Keratinocyte (primary cell): Measurements from ENCODE around the gene LRRC7. TPM values are rescaled to one million over a fixed set of nuclear protein-coding genes. Genes with fewer than 3 reads are reported as not detected.

Experiments used
- DNase-seq: peaks from one replicate; pipeline ENCODE4 v3.0.0-alpha.2; 2011; ENCODE audit warnings: low read depth, missing footprints, low spot score
- FAIRE-seq: peaks from 2 replicates; lab custom pipeline; 2011; peaks lifted over from hg19 to GRCh38; lab: Jason Lieb, UNC
- H2AFZ ChIP-seq: 2 replicates; pipeline ENCODE4 v1.6.0; 2012; ENCODE audit warnings: low read length, control low read depth, inconsistent platforms; ENCODE audit not compliant: control insufficient read depth
- H3K27ac ChIP-seq: 2 replicates; pipeline ENCODE4 v1.5.1; 2011; ENCODE audit warnings: low read length; ENCODE audit not compliant: control insufficient read depth, insufficient read depth
- H3K27me3 ChIP-seq: 3 replicates; pipeline ENCODE4 v1.6.0; 2011; ENCODE audit warnings: low read length; ENCODE audit not compliant: control insufficient read depth, insufficient read depth; ENCODE audit errors: extremely low read depth
- H3K36me3 ChIP-seq, 2 experiments: 2 replicates in 1 of 2; 3 replicates in 1 of 2; pipeline ENCODE4 v1.5.1; 2011; ENCODE audit warnings: low read length in 2 of 2, mild to moderate bottlenecking in 1 of 2; ENCODE audit not compliant: control insufficient read depth in 2 of 2, insufficient read depth in 2 of 2; ENCODE audit errors: extremely low read depth in 1 of 2
- H3K4me1 ChIP-seq: 3 replicates; pipeline ENCODE4 v1.5.1; 2011; ENCODE audit warnings: low read length; ENCODE audit not compliant: control insufficient read depth, insufficient read depth; ENCODE audit errors: extremely low read depth
- H3K4me2 ChIP-seq: 3 replicates; pipeline ENCODE4 v1.6.0; 2011; ENCODE audit warnings: low read depth, low read length; ENCODE audit not compliant: control insufficient read depth, insufficient read depth; ENCODE audit errors: extremely low read depth
- H3K4me3 ChIP-seq, 3 experiments: fragments of 200-600 bp in 1 of 3; sonication (generic) in 1 of 3; 2 replicates in 2 of 3; 3 replicates in 1 of 3; pipeline ENCODE4 v1.5.1; 2011 to 2016; ENCODE audit warnings: low read length in 3 of 3, mild to moderate bottlenecking in 3 of 3, control low read depth in 2 of 3, inconsistent platforms in 1 of 3, low read depth in 1 of 3, mixed read lengths in 1 of 3, mixed run types in 1 of 3, moderate library complexity in 1 of 3; ENCODE audit not compliant: control insufficient read depth in 2 of 3, insufficient read depth in 2 of 3; ENCODE audit errors: extremely low read depth in 1 of 3
- H3K79me2 ChIP-seq: 2 replicates; pipeline ENCODE4 v1.6.0; 2012; ENCODE audit warnings: low read length; ENCODE audit not compliant: control insufficient read depth, insufficient read depth
- H3K9ac ChIP-seq: 3 replicates; pipeline ENCODE4 v1.6.0; 2011; ENCODE audit warnings: low read length; ENCODE audit not compliant: control insufficient read depth, insufficient read depth; ENCODE audit errors: extremely low read depth
- H3K9me1 ChIP-seq: 3 replicates; pipeline ENCODE4 v1.6.0; 2011; ENCODE audit warnings: low read length; ENCODE audit not compliant: control insufficient read depth, insufficient read depth; ENCODE audit errors: extremely low read depth
- H3K9me3 ChIP-seq: 2 replicates; pipeline ENCODE4 v1.5.1; 2012; ENCODE audit warnings: low read depth, low read length; ENCODE audit not compliant: control insufficient read depth
- H4K20me1 ChIP-seq: 3 replicates; pipeline ENCODE4 v1.6.0; 2011; ENCODE audit warnings: low read length; ENCODE audit not compliant: control insufficient read depth, insufficient read depth; ENCODE audit errors: extremely low read depth
- EZH2 ChIP-seq: IDR thresholded peaks from one replicate; pipeline ENCODE4 v1.6.1; 2012; ENCODE audit warnings: inconsistent platforms, mild to moderate bottlenecking, low read length, moderate library complexity
- dilution Hi-C: fragments of 300-500 bp; cut with MboI; formaldehyde crosslinking; loops from one replicate; pipeline ENCODE4 v1.7.0; 2020; ENCODE audit warnings: low sequenced_read_pairs; ENCODE audit not compliant: extremely low pct_ligation_motif_present
- polyA plus RNA-seq, 5 experiments: library from polyadenylated mRNA; depleted of rRNA in 3 of 5; stranded (reverse) in 3 of 5; stranded (forward) in 1 of 5; unstranded in 1 of 5; fragments of >200 nt; gene quantifications; 1 replicate in 1 of 5; 2 replicates in 3 of 5; 3 replicates in 1 of 5; pipeline versions ENCODE4 v1.2.1 to v1.2.3, GENCODE V29; 2011 to 2012; ENCODE audit warnings: missing spikeins in 2 of 5, low read depth in 1 of 5, low replicate concordance in 1 of 5
- TF ChIP-seq, protein P1 (sequence below), 3 experiments: IDR thresholded peaks in 1 of 3; conservative IDR thresholded peaks in 1 of 3; optimal IDR thresholded peaks in 1 of 3; 2 replicates in 2 of 3; 3 replicates in 1 of 3; pipeline versions ENCODE3 to v1.5.1; 2011; ENCODE audit warnings: low read length in 3 of 3, mild to moderate bottlenecking in 3 of 3, moderate library complexity in 2 of 3, control low read depth in 1 of 3, inconsistent platforms in 1 of 3; ENCODE audit not compliant: insufficient read depth in 2 of 3; ENCODE audit errors: extremely low read depth in 1 of 3

Gene LRRC7
- polyA plus RNA-seq, 1 donor (not counting 4 experiments of a cell fraction or from before 2014, with no cell fraction given) = 0.28 TPM

DNA sequence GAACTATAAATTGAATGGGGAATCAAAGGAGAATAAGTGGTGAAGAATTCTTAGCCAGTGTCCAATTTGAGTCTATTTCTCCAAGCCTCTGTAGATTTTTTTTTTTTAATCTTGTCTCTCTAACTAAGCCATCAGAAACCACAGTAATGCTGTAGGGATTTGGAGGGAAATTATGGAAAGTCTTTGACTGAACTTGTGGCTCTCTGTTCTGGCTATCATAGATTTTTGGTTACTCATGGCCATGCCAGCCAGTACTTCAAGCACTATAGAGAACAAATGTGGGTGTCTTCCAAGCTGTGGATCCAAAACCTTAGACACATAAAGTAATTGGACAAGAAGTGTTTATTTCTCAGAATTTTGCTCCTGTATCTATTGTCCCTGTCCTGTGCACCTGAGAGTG lies 489.8 kb downstream of the LRRC7 start:
- no peak overlapping the region for H3K27ac ChIP-seq
- H3K9me3 ChIP-seq = no peaks in the 10 kb centered on the region
- H3K79me2 ChIP-seq = no peaks in the 10 kb centered on the region
- DNase-seq (no peak), FAIRE-seq (no peak)
- dilution Hi-C loops = no loop called here
- no peak overlapping the region for H3K9ac ChIP-seq
- H3K27me3 ChIP-seq = no peaks in the 10 kb centered on the region
- no peak overlapping the region for H3K4me3 ChIP-seq
- no peak overlapping the region for H3K4me2 ChIP-seq
- no peak overlapping the region for H2AFZ ChIP-seq
- H3K9me1 ChIP-seq = no peaks in the 10 kb centered on the region
- H3K4me1 ChIP-seq = no peaks in the 10 kb centered on the region
- TF ChIP-seq, protein P1, sequence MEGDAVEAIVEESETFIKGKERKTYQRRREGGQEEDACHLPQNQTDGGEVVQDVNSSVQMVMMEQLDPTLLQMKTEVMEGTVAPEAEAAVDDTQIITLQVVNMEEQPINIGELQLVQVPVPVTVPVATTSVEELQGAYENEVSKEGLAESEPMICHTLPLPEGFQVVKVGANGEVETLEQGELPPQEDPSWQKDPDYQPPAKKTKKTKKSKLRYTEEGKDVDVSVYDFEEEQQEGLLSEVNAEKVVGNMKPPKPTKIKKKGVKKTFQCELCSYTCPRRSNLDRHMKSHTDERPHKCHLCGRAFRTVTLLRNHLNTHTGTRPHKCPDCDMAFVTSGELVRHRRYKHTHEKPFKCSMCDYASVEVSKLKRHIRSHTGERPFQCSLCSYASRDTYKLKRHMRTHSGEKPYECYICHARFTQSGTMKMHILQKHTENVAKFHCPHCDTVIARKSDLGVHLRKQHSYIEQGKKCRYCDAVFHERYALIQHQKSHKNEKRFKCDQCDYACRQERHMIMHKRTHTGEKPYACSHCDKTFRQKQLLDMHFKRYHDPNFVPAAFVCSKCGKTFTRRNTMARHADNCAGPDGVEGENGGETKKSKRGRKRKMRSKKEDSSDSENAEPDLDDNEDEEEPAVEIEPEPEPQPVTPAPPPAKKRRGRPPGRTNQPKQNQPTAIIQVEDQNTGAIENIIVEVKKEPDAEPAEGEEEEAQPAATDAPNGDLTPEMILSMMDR (optimal IDR thresholded peaks at IDR 0.05 in 1 of 3, IDR thresholded peaks at IDR 0.05 in 1 of 3, conservative IDR thresholded peaks at IDR 0.05 in 1 of 3; ENCODE audit: extremely low read depth in 1 of 3, insufficient read depth in 2 of 3, low read length in 3 of 3) = no peak
- TF ChIP-seq EZH2 = no peak
- H4K20me1 ChIP-seq = no peaks in the 10 kb centered on the region
- no peaks in the 10 kb centered on the region for H3K36me3 ChIP-seq

DNA sequence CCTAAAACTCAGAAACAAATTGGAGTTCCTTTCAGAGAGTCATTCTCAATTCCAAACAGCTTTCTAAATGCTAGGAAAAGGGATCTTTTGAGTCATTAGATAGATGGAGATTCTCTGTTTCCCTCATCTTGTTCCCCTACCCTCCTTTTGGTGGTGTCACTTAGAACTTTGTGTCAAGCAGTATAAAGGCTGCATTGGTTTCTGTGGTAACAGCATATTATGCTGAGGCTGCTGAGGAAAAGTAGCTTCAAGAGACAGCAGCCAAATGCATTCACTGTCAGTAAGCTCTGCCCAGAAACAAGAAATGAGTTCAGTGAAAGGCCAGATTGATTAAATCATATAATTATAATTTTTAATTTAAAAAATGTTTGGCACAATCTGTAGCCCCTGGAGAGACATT lies 493.5 kb downstream of the LRRC7 start:
- no peaks in the 10 kb centered on the region for H3K27me3 ChIP-seq
- dilution Hi-C loops = no loop called here

More for the DNA sequence above, 493.5 kb downstream of the LRRC7 start:
- Histone ChIP-seq H4K20me1 (no peaks in the 10 kb centered on the region), H3K9me1 (no peaks in the 10 kb centered on the region), H3K4me1 (no peaks in the 10 kb centered on the region), H3K79me2 (no peaks in the 10 kb centered on the region), H3K9ac (no peak overlapping the region), H3K36me3 (no peaks in the 10 kb centered on the region), H3K4me3 (no peak overlapping the region), H3K9me3 (no peaks in the 10 kb centered on the region), H3K27ac (no peak overlapping the region), H3K4me2 (no peak overlapping the region), H2AFZ (no peak overlapping the region)
- DNase-seq (no peak), FAIRE-seq (no peak)
- TF ChIP-seq, protein P1 (optimal IDR thresholded peaks at IDR 0.05 in 1 of 3, IDR thresholded peaks at IDR 0.05 in 1 of 3, conservative IDR thresholded peaks at IDR 0.05 in 1 of 3; ENCODE audit: extremely low read depth in 1 of 3, insufficient read depth in 2 of 3, low read length in 3 of 3) = no peak
- no peak for TF ChIP-seq EZH2
